IMR-90 (cell line): Measurements from ENCODE around the gene ABCA3. TPM values are rescaled to one million over a fixed set of nuclear protein-coding genes. Genes with fewer than 3 reads are reported as not detected.

ENCODE experiments used
- ATAC-seq: fragments of 200-7000 bp; cut with Tn5 transposase; 2 replicates; pipeline ENCODE4 v1.9.1; 2020; ENCODE audit warnings: low read depth, mild to moderate bottlenecking, moderate library complexity
- BruUV-seq: library from RNA; stranded (reverse); fragments of 400-500 nt; replicated peaks from 2 replicates; lab custom pipeline; 2021; lab: Mats Ljungman, UMichigan
- CTCF ChIA-PET: fragments of 300-600 bp; formaldehyde crosslinking; extraction: SDS; loops from one replicate; lab custom pipeline; 2021; ENCODE audit warnings: antibody characterized with exemption; lab: Yijun Ruan, JAX
- POLR2A ChIA-PET: fragments of 300-600 bp; sonication (Branson Sonifier 250); formaldehyde crosslinking; loops from one replicate; lab custom pipeline; 2022; ENCODE audit warnings: antibody characterized with exemption; ENCODE audit not compliant: unreplicated experiment; lab: Charles Lee
- DNase-seq: peaks from one replicate; pipeline ENCODE4 v3.0.0; 2013
- H2AFZ ChIP-seq: replicated peaks from 2 replicates; pipeline ENCODE3; 2013; ENCODE audit warnings: low read length, mild to moderate bottlenecking; ENCODE audit not compliant: poor library complexity
- H2AK5ac ChIP-seq: 2 replicates; pipeline ENCODE4 v1.6.1; 2013; ENCODE audit warnings: low read depth, low read length, inconsistent platforms
- H2AK9ac ChIP-seq: replicated peaks from 2 replicates; pipeline ENCODE3; 2013; ENCODE audit warnings: mild to moderate bottlenecking, low read depth, low read length, moderate library complexity; ENCODE audit not compliant: poor library complexity
- H2BK120ac ChIP-seq: 2 replicates; pipeline ENCODE4 v1.6.1; 2013; ENCODE audit warnings: low read depth, low read length, inconsistent platforms
- H2BK15ac ChIP-seq: 3 replicates; pipeline ENCODE4 v1.6.1; 2013; ENCODE audit warnings: low read depth, low read length, inconsistent platforms
- H2BK20ac ChIP-seq: 2 replicates; pipeline ENCODE4 v1.6.1; 2013; ENCODE audit warnings: low read depth, mild to moderate bottlenecking, inconsistent platforms, low read length, moderate library complexity
- H2BK5ac ChIP-seq: 2 replicates; pipeline ENCODE4 v1.6.1; 2013; ENCODE audit warnings: mild to moderate bottlenecking, low read depth, low read length, inconsistent platforms; ENCODE audit not compliant: poor library complexity, severe bottlenecking
- H3K14ac ChIP-seq: replicated peaks from 2 replicates; pipeline ENCODE4 v1.6.1; 2013; ENCODE audit warnings: low read depth, low read length, inconsistent platforms
- H3K18ac ChIP-seq: 2 replicates; pipeline ENCODE4 v1.6.1; 2013; ENCODE audit warnings: low read depth, low read length, control low read depth
- H3K23ac ChIP-seq: 2 replicates; pipeline ENCODE4 v1.6.1; 2013; ENCODE audit warnings: low read depth, low read length, inconsistent platforms
- H3K27ac ChIP-seq: 2 replicates; pipeline ENCODE4 v1.5.1; 2013; ENCODE audit warnings: mild to moderate bottlenecking, control low read depth, low read length; ENCODE audit not compliant: insufficient read depth
- H3K27me3 ChIP-seq: 2 replicates; pipeline ENCODE4 v1.6.1; 2013; ENCODE audit warnings: low read length; ENCODE audit not compliant: control insufficient read depth, insufficient read depth
- H3K36me3 ChIP-seq: 2 replicates; pipeline ENCODE4 v1.6.1; 2013; ENCODE audit warnings: low read length, mixed read lengths; ENCODE audit not compliant: control insufficient read depth, insufficient read depth
- H3K4ac ChIP-seq: 2 replicates; pipeline ENCODE4 v1.6.1; 2013; ENCODE audit warnings: low read depth, low read length, inconsistent platforms
- H3K4me1 ChIP-seq: 2 replicates; pipeline ENCODE4 v1.6.1; 2013; ENCODE audit warnings: low read length, mixed read lengths; ENCODE audit not compliant: control insufficient read depth, insufficient read depth
- H3K4me2 ChIP-seq: 2 replicates; pipeline ENCODE4 v1.6.1; 2013; ENCODE audit warnings: low read depth, mild to moderate bottlenecking, control low read depth, low read length, moderate library complexity
- H3K4me3 ChIP-seq: 2 replicates; pipeline ENCODE4 v1.5.1; 2013; ENCODE audit warnings: low read depth, mild to moderate bottlenecking, control low read depth, low read length, moderate library complexity; ENCODE audit not compliant: insufficient read depth
- H3K56ac ChIP-seq: 2 replicates; pipeline ENCODE4 v1.6.1; 2013; ENCODE audit warnings: low read length, inconsistent platforms; ENCODE audit not compliant: insufficient read depth; ENCODE audit errors: extremely low read depth
- H3K79me1 ChIP-seq, 2 experiments: 2 replicates each; pipeline ENCODE4 v1.6.1; 2013; ENCODE audit warnings: low read length in 2 of 2, inconsistent platforms in 1 of 2, low read depth in 1 of 2
- H3K9ac ChIP-seq: 2 replicates; pipeline ENCODE4 v1.6.1; 2013; ENCODE audit warnings: low read depth, low read length, control low read depth
- H3K9me1 ChIP-seq: 2 replicates; pipeline ENCODE4 v1.6.1; 2013; ENCODE audit warnings: low read length, inconsistent platforms; ENCODE audit not compliant: insufficient read depth
- H3K9me3 ChIP-seq: 2 replicates; pipeline ENCODE4 v1.6.1; 2013; ENCODE audit warnings: low read length; ENCODE audit not compliant: control insufficient read depth, insufficient read depth
- H4K20me1 ChIP-seq: 2 replicates; pipeline ENCODE4 v1.6.1; 2013; ENCODE audit warnings: low read length, inconsistent platforms; ENCODE audit not compliant: insufficient read depth
- H4K5ac ChIP-seq: 2 replicates; pipeline ENCODE4 v1.6.1; 2013; ENCODE audit warnings: mild to moderate bottlenecking, low read depth, low read length, control low read depth
- H4K8ac ChIP-seq, 2 experiments: 2 replicates each; pipeline ENCODE4 v1.6.1; 2013; ENCODE audit warnings: low read depth in 2 of 2, low read length in 2 of 2, control low read depth in 1 of 2, inconsistent platforms in 1 of 2
- H4K91ac ChIP-seq: 2 replicates; pipeline ENCODE4 v1.6.1; 2013; ENCODE audit warnings: low read depth, low read length, inconsistent platforms; ENCODE audit not compliant: insufficient read depth
- BHLHE40 ChIP-seq: fragments of 150-350 bp; IDR thresholded peaks from 2 replicates; pipeline ENCODE4 v1.6.1; 2016; ENCODE audit warnings: mild to moderate bottlenecking, low read depth, low read length
- CEBPB ChIP-seq: IDR thresholded peaks from 2 replicates; pipeline ENCODE4 v1.6.1; 2012; ENCODE audit warnings: low read depth, low read length, improper control_type of control experiment
- CHD1 ChIP-seq: IDR thresholded peaks from 2 replicates; pipeline ENCODE4 v1.6.1; 2012; ENCODE audit warnings: low read depth, low read length, improper control_type of control experiment
- CTCF ChIP-seq: conservative IDR thresholded peaks from 2 replicates; pipeline ENCODE4 v1.5.1; 2012; ENCODE audit warnings: mild to moderate bottlenecking, low read depth, low read length, improper control_type of control experiment
- ELK1 ChIP-seq: fragments of 150-350 bp; IDR thresholded peaks from 2 replicates; pipeline ENCODE4 v1.6.1; 2016; ENCODE audit warnings: low read depth, mild to moderate bottlenecking, low read length, moderate library complexity, borderline replicate concordance
- FOS ChIP-seq: fragments of 150-350 bp; IDR thresholded peaks from 2 replicates; pipeline ENCODE4 v1.6.1; 2016; ENCODE audit warnings: low read depth, low read length
- MAFK ChIP-seq: IDR thresholded peaks from 2 replicates; pipeline ENCODE4 v1.6.1; 2012; ENCODE audit warnings: low read depth, low read length, improper control_type of control experiment
- MAZ ChIP-seq: IDR thresholded peaks from 2 replicates; pipeline ENCODE4 v1.6.1; 2012; ENCODE audit warnings: low read depth, mild to moderate bottlenecking, low read length, improper control_type of control experiment, moderate library complexity, borderline replicate concordance
- MXI1 ChIP-seq: IDR thresholded peaks from 2 replicates; pipeline ENCODE4 v1.6.1; 2012; ENCODE audit warnings: low read depth, mild to moderate bottlenecking, low read length, moderate library complexity, borderline replicate concordance
- NFE2L2 ChIP-seq: fragments of 150-350 bp; IDR thresholded peaks from 2 replicates; pipeline ENCODE4 v1.6.1; 2016; ENCODE audit warnings: low read depth, mild to moderate bottlenecking, low read length
- POLR2A ChIP-seq: IDR thresholded peaks from 2 replicates; pipeline ENCODE4 v1.6.1; 2012; ENCODE audit warnings: mild to moderate bottlenecking, low read depth, low read length
- RAD21 ChIP-seq: IDR thresholded peaks from 2 replicates; pipeline ENCODE4 v1.6.1; 2012; ENCODE audit warnings: low read length, improper control_type of control experiment
- RCOR1 ChIP-seq: IDR thresholded peaks from 2 replicates; pipeline ENCODE4 v1.6.1; 2012; ENCODE audit warnings: mild to moderate bottlenecking, low read length, improper control_type of control experiment; ENCODE audit not compliant: insufficient replicate concordance
- RFX5 ChIP-seq: IDR thresholded peaks from 2 replicates; pipeline ENCODE4 v1.8.0; 2012; ENCODE audit warnings: low read depth, mild to moderate bottlenecking, low read length, moderate library complexity
- SMC3 ChIP-seq: fragments of 150-350 bp; IDR thresholded peaks from 2 replicates; pipeline ENCODE4 v1.6.1; 2016; ENCODE audit warnings: low read depth, mild to moderate bottlenecking, antibody characterized with exemption, low read length, moderate library complexity
- USF2 ChIP-seq: fragments of 150-350 bp; IDR thresholded peaks from 2 replicates; pipeline ENCODE4 v1.6.1; 2017; ENCODE audit warnings: mild to moderate bottlenecking, antibody characterized with exemption, low read length, low read depth
- WGBS, 2 experiments: methylation state at CpG; one replicate each; pipeline versions ENCODE4 v1.1.5 to v1.1.7; 2013; ENCODE audit warnings: missing lambda C conversion rate in 2 of 2; ENCODE audit not compliant: insufficient read length in 1 of 2; ENCODE audit errors: extremely low coverage in 2 of 2; 5-methylcytosine and 5-hydroxymethylcytosine counted together
- dilution Hi-C: fragments of 300-500 bp; cut with HindIII; formaldehyde crosslinking; loops from one replicate; pipeline ENCODE4 v1.14.3; 2018; ENCODE audit warnings: low sequenced_read_pairs; ENCODE audit not compliant: unreplicated experiment
- in situ Hi-C: fragments of 300-500 bp; cut with MboI; formaldehyde crosslinking; loops from 3 replicates; pipeline ENCODE4 v1.14.3; 2019; ENCODE audit warnings: low sequenced_read_pairs, inconsistent platforms, mixed read lengths
- intact Hi-C: fragments of 100-400 bp; cut with micrococcal nuclease; formaldehyde crosslinking; loops from 2 replicates; pipeline ENCODE4 v1.10.0; 2022
- polyA plus RNA-seq, 3 experiments: library from polyadenylated mRNA; depleted of rRNA; stranded (reverse); fragments of >200 nt; gene quantifications; 2 replicates each; pipeline ENCODE4 v1.2.3, GENCODE V29; 2012; ENCODE audit warnings: low replicate concordance in 1 of 3
- total RNA-seq: library from RNA; depleted of rRNA; stranded (reverse); fragments of >200 nt; gene quantifications from 2 replicates; pipeline ENCODE4 v1.2.3, GENCODE V29; 2012

ABCA3 gene
- total and polyA plus RNA-seq, 2 of the 4 experiments (the other 2 are of a cell fraction): 0.18 to 0.22 TPM

- H4K8ac ChIP-seq: no peak overlapping the region
- H4K5ac ChIP-seq: no peak overlapping the region
- H3K14ac ChIP-seq: no peak overlapping the region
- peaks cover 5% of the 10 kb centered on the region; the same call in 1 of the 2 replicates for H3K9me3 ChIP-seq
- no peak for TF ChIP-seq BHLHE40
- no peak for TF ChIP-seq POLR2A
- no peak for TF ChIP-seq RCOR1
- TF ChIP-seq RAD21: no peak
- TF ChIP-seq MAZ: no peak
- no peak for TF ChIP-seq SMC3
- no peak for TF ChIP-seq NFE2L2
- TF ChIP-seq CTCF: no peak
- no peak for TF ChIP-seq FOS
- no peak for TF ChIP-seq MAFK
- TF ChIP-seq USF2: no peak
- no peak for TF ChIP-seq MXI1
- no peak for TF ChIP-seq ELK1
- TF ChIP-seq RFX5: no peak
- no peak for TF ChIP-seq CEBPB
- no peak for TF ChIP-seq CHD1
- no peak overlapping the region for H2AK9ac ChIP-seq
- no peak overlapping the region for H3K56ac ChIP-seq
- no peaks in the 10 kb centered on the region for H3K9me1 ChIP-seq
- H2AFZ ChIP-seq: no peak overlapping the region
- H3K4me2 ChIP-seq: no peak overlapping the region
- no peak overlapping the region for H3K9ac ChIP-seq
- H3K18ac ChIP-seq: no peak overlapping the region
- WGBS, 2 experiments: no CpG with 5 or more reads among the region's 3 CpGs
- 0 out of 2 replicates have a peak, but pooled peaks cover 3% of the 10 kb centered on the region for H3K4me1 ChIP-seq
- in situ Hi-C loops: loop anchor here (25.0 kb wide), 1 partner anchor 498 kb away; no protein-coding TSS in a partner anchor
- ATAC-seq (peak; percentile 32; the same call in 1 of the 2 replicates), DNase-seq (peak; percentile 27)
- no peak overlapping the region for H4K91ac ChIP-seq
- intact Hi-C loops: no loop called here
- no peak overlapping the region for H3K27ac ChIP-seq
- H3K4me3 ChIP-seq: no peak overlapping the region
- no peak overlapping the region for H2AK5ac ChIP-seq
- H2BK15ac ChIP-seq: no peak overlapping the region
- dilution Hi-C loops: no loop called here
- no peaks in the 10 kb centered on the region for H3K79me1 ChIP-seq
- H3K23ac ChIP-seq: no peak overlapping the region
- H4K20me1 ChIP-seq: no peaks in the 10 kb centered on the region
- H2BK20ac ChIP-seq: no peak overlapping the region
- H3K27me3 ChIP-seq: peaks cover 6% of the 10 kb centered on the region; the same call in 1 of the 2 replicates
- no peaks in the 10 kb centered on the region for H3K36me3 ChIP-seq
- H3K4ac ChIP-seq: no peak overlapping the region
- H2BK5ac ChIP-seq: no peak overlapping the region
- POLR2A ChIA-PET: interaction anchor here (0.6 kb wide), 1 partner anchor 16 kb away, joined by 4 read pairs; no protein-coding TSS in a partner anchor
- H2BK120ac ChIP-seq: no peak overlapping the region
- CTCF ChIA-PET: no interaction called here
- no TSS peak for BruUV-seq
Measured at GRCh38 chr16:2385190-2385836, 44.8 kb upstream of the ABCA3 start.
